ENCODE data around the gene TSC22D3. TPM values are rescaled to one million over a fixed set of nuclear protein-coding genes. Genes with fewer than 3 reads are reported as not detected.
A peak's percentile ranks its signal among the peaks of the same experiment; 100 is the strongest.

The TSC22D3 gene
- total and polyA plus RNA-seq, 7 experiments from 2014 or later, result 44.2 to 1,917 (median 383) TPM

DNA sequence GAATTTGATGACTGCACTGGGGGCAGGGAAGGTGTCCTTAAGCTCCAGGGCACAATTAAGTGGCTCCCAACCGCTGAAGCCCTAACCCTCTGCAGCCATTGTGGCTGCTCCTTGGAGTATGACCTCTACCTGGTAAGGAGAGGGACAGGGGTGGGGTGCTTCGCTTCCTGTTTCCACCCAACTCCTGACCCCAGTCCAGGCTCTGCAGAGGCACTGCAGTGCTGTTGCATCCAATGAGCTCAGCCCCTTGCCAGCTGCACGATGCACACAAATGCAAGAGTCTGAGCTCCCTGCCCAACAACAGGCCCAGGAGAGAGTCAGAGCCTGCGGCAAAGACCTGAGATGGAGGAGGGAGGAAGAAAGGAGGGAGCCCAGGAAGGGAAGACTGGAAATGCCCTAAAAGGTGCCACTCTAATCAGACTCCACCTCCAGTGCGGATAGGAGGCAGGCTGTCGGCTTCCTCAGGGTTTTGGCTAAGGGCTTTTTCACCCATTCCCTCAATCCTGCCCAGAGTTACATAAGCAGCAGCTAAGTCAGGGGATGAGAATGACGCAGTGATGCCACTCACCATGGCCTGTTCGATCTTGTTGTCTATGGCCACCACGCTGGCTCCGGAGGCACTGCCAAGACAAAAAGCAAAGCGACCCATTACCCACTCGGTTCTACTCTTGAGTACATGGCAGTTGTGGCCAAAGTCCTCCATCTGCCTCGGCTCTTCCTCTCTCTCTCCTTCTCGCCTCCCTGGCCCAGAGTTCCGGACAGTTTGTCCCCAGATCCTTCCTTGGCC, 60.1 kb downstream of the TSC22D3 start:
- intact Hi-C loops (cut with micrococcal nuclease), result loop anchor here in 1 of 2 donors (2.0 to 5.0 kb wide), 2 partner anchors 178 to 357 kb away; no protein-coding TSS in a partner anchor
- H3K36me3 Mint-ChIP-seq, result peaks cover 0 to 32% (median 26%) of the 10 kb centered on the region in 5 donors
- peaks cover 23 to 28% (median 28%) of the 10 kb centered on the region in 3 experiments for H3K36me3 ChIP-seq (ENCODE audit: control insufficient read depth in 2 of 3, insufficient read depth in 3 of 3, low read length in 3 of 3)
- peaks cover 48 to 53% of the 10 kb centered on the region in 2 donors for H3K4me1 ChIP-seq (ENCODE audit: control insufficient read depth in 2 of 2, insufficient read depth in 2 of 2, low read length in 2 of 2)
- ChIA-PET CTCF (interaction anchor here (1.0 to 13.8 kb wide), 4 partner anchors 26 to 716 kb away, joined by 3 to 264 read pairs (median 42); partner anchors contain the start of genes NCBP2L and TSC22D3), POLR2A (interaction anchor here (0.8 to 22.8 kb wide), 10 partner anchors 9 to 87 kb away, joined by 3 to 1138 read pairs (median 11); partner anchors contain the start of genes NCBP2L, PRPS1 and TSC22D3)
- ATAC-seq (no peak), DNase-seq (peak in 7 of 9 donors; percentile 7 to 42 (median 31))
- H3K27ac Mint-ChIP-seq, result peak overlapping the region; percentile 94 to 100 (median 99)
- peak overlapping the region; percentile 100 for H3K27ac ChIP-seq (ENCODE audit: low read depth, low read length)
- peaks cover 17 to 83% (median 61%) of the 10 kb centered on the region in 7 donors for H3K4me1 Mint-ChIP-seq
- H3K27me3 ChIP-seq (ENCODE audit: control insufficient read depth in 2 of 2, insufficient read depth in 2 of 2, low read length in 2 of 2), result no peaks in the 10 kb centered on the region
- peaks cover 0 to 20% (median 0%) of the 10 kb centered on the region in 11 donors for H3K9me3 Mint-ChIP-seq
- peak overlapping the region; percentile 87 to 97 (median 92) for H3K4me3 Mint-ChIP-seq
- H3K27me3 Mint-ChIP-seq, result no peaks in the 10 kb centered on the region
- H3K4me3 ChIP-seq (ENCODE audit: low read length), result peak overlapping the region; percentile 97
- no peaks in the 10 kb centered on the region for H3K9me3 ChIP-seq (ENCODE audit: control insufficient read depth in 2 of 3, low read length in 3 of 3)

DNA sequence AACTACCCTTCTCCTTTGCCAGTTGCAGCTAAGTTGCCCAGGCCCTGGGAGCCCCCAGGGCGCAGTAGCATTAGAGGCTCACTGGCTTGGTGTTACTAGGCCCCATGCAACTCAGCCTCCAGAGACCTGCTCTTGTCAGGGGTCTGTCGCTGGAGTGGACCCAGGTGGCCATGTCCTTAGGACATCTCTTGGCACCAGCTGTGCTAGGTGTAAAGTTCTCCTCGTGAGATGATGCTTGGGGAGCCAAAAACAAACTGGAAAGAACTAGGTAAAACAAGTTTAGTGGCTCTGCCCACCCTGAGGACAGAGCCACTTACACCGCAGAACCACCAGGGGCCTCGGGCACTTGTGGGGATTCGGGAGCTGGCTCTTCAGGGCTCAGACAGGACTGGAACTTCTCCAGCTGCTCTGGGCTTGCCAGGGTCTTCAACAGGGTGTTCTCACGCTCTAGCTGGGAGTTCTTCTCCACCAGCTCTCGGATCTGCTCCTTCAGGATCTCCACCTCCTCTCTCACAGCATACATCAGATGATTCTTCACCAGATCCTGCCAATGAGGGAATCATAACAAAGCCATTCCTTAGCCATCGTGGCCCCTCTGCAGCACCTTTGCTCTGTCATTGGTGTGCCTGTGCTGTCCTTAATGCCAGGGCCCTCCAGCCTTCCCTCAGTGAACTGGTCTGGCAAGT, 61.2 kb downstream of the TSC22D3 start:
- DNase-seq (peak in 5 of 9 donors; percentile 19 to 62 (median 32)), ATAC-seq (no peak)
- H3K4me1 ChIP-seq (ENCODE audit: control insufficient read depth in 2 of 2, insufficient read depth in 2 of 2, low read length in 2 of 2), result peaks cover 53 to 54% of the 10 kb centered on the region in 2 donors
- Mint-ChIP-seq H3K4me1 (peaks cover 19 to 87% (median 62%) of the 10 kb centered on the region in 7 donors), H3K27me3 (no peaks in the 10 kb centered on the region), H3K36me3 (peaks cover 0 to 32% (median 26%) of the 10 kb centered on the region in 5 donors), H3K4me3 (peak overlapping the region; percentile 87 to 97 (median 92)), H3K9me3 (peaks cover 0 to 20% (median 0%) of the 10 kb centered on the region in 11 donors), H3K27ac (peak overlapping the region; percentile 67 to 100 (median 99))
- H3K36me3 ChIP-seq (ENCODE audit: control insufficient read depth in 2 of 3, insufficient read depth in 3 of 3, low read length in 3 of 3), result peaks cover 23 to 28% (median 28%) of the 10 kb centered on the region in 3 experiments
- intact Hi-C loops (cut with micrococcal nuclease), result no loop called here
- CTCF ChIA-PET, result interaction anchor here (7.5 to 13.8 kb wide), 2 partner anchors 39 to 62 kb away, joined by 62 to 264 read pairs; partner anchors contain the start of genes NCBP2L and TSC22D3
- H3K9me3 ChIP-seq (ENCODE audit: control insufficient read depth in 2 of 3, low read length in 3 of 3), result no peaks in the 10 kb centered on the region
- H3K27ac ChIP-seq (ENCODE audit: low read depth, low read length), result peak overlapping the region; percentile 100
- no peaks in the 10 kb centered on the region for H3K27me3 ChIP-seq (ENCODE audit: control insufficient read depth in 2 of 2, insufficient read depth in 2 of 2, low read length in 2 of 2)
- POLR2A ChIA-PET, result interaction anchor here (0.7 to 22.8 kb wide), 8 partner anchors 10 to 86 kb away, joined by 3 to 1138 read pairs (median 14); partner anchors contain the start of genes NCBP2L, PRPS1 and TSC22D3
- H3K4me3 ChIP-seq (ENCODE audit: low read length), result peak overlapping the region; percentile 97

DNA sequence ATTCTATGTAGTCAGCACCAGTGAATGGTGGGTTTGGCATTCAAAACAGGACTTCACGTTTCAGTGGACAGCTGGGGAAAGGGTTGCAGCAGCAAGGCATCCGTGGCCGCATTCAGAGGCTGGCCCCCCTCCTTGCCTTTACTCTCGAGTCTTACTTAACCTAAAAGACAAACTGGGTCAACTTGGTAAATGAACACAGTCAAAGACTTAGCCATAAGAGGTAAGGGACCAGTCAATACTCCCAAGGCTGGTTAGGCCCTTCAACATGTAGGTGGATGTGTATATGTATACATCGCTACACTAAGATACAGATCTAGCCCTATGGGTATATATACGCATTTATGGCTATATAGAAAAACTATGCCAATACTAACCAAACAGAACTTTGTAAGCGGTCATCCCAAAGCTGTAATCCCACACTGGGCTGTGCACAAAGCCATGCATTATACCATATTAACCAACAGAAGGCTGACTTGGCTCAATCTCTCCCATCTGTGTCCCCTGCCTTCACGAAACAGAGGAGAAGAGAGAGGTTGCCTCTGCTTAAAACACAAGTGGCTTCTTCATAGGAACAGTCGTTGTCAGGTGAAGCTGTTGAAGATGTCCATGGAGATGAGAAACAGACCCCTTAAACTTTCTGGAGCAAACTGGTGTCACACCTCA, 61.9 kb downstream of the TSC22D3 start:
- H3K9me3 Mint-ChIP-seq, result peaks cover 0 to 24% (median 0%) of the 10 kb centered on the region in 11 donors
- peaks cover 23 to 28% (median 28%) of the 10 kb centered on the region in 3 experiments for H3K36me3 ChIP-seq (ENCODE audit: control insufficient read depth in 2 of 3, insufficient read depth in 3 of 3, low read length in 3 of 3)
- H3K27ac Mint-ChIP-seq, result peak overlapping the region; percentile 67 to 100 (median 99)
- ATAC-seq, result peak; percentile 13
- H3K27me3 Mint-ChIP-seq, result peaks cover 0 to 2% (median 0%) of the 10 kb centered on the region in 5 donors
- peaks cover 53 to 54% of the 10 kb centered on the region in 2 donors for H3K4me1 ChIP-seq (ENCODE audit: control insufficient read depth in 2 of 2, insufficient read depth in 2 of 2, low read length in 2 of 2)
- H3K4me1 Mint-ChIP-seq, result peaks cover 22 to 82% (median 67%) of the 10 kb centered on the region in 7 donors
- no peaks in the 10 kb centered on the region for H3K27me3 ChIP-seq (ENCODE audit: control insufficient read depth in 2 of 2, insufficient read depth in 2 of 2, low read length in 2 of 2)
- H3K4me3 ChIP-seq (ENCODE audit: low read length), result peak overlapping the region; percentile 97
- H3K9me3 ChIP-seq (ENCODE audit: control insufficient read depth in 2 of 3, low read length in 3 of 3), result no peaks in the 10 kb centered on the region
- peaks cover 0 to 32% (median 26%) of the 10 kb centered on the region in 5 donors for H3K36me3 Mint-ChIP-seq
- CTCF ChIA-PET, result interaction anchor here (7.5 to 13.8 kb wide), 2 partner anchors 38 to 63 kb away, joined by 62 to 264 read pairs; partner anchors contain the start of genes NCBP2L and TSC22D3
- H3K4me3 Mint-ChIP-seq, result peak overlapping the region; percentile 12 to 97 (median 92)
- intact Hi-C loops (cut with micrococcal nuclease), result no loop called here
- POLR2A ChIA-PET, result interaction anchor here (0.5 to 22.8 kb wide), 7 partner anchors 9 to 85 kb away, joined by 3 to 1138 read pairs (median 13); partner anchors contain the start of genes NCBP2L, PRPS1 and TSC22D3
- H3K27ac ChIP-seq (ENCODE audit: low read depth, low read length), result peak overlapping the region; percentile 100
- peak in 8 of 9 donors; percentile 15 to 62 (median 48) for DNase-seq

DNA sequence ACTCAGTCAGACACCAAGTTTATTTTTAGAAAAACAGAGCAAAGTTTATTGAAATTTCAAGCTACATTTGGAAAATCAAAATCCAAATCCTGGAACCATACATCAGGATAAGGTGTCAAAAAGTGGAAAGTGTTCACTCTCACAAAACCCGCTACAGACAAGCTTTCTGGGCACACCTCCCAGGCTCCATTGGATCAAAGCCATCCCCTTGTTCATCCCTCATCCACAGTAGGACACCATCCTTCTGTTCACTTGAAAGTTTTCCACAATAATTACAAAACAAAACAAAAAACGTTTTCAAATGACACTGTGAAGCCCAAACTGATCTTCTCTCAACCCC, 62.4 kb downstream of the TSC22D3 start:
- ChIA-PET POLR2A (interaction anchor here (1.2 to 22.8 kb wide), 4 partner anchors 9 to 37 kb away, joined by 3 to 1138 read pairs (median 74); no protein-coding TSS in a partner anchor), CTCF (interaction anchor here (1.4 to 13.8 kb wide), 2 partner anchors 37 to 62 kb away, joined by 6 to 264 read pairs; partner anchors contain the start of gene TSC22D3)
- H3K4me1 Mint-ChIP-seq, result peaks cover 22 to 77% (median 67%) of the 10 kb centered on the region in 7 donors
- Histone ChIP-seq H3K36me3 (ENCODE audit: control insufficient read depth in 2 of 3, insufficient read depth in 3 of 3, low read length in 3 of 3) (peaks cover 23 to 28% (median 28%) of the 10 kb centered on the region in 3 experiments), H3K27me3 (ENCODE audit: control insufficient read depth in 2 of 2, insufficient read depth in 2 of 2, low read length in 2 of 2) (no peaks in the 10 kb centered on the region), H3K27ac (ENCODE audit: low read depth, low read length) (peak overlapping the region; percentile 100), H3K9me3 (ENCODE audit: control insufficient read depth in 2 of 3, low read length in 3 of 3) (no peaks in the 10 kb centered on the region), H3K4me1 (ENCODE audit: control insufficient read depth in 2 of 2, insufficient read depth in 2 of 2, low read length in 2 of 2) (peaks cover 52 to 53% of the 10 kb centered on the region in 2 donors), H3K4me3 (ENCODE audit: low read length) (peak overlapping the region; percentile 97)
- peak overlapping the region; percentile 97 to 100 (median 99) for H3K27ac Mint-ChIP-seq
- DNase-seq, result peak in 2 of 9 donors; percentile 17 to 43
- intact Hi-C loops (cut with micrococcal nuclease), result no loop called here
- H3K36me3 Mint-ChIP-seq, result peaks cover 0 to 32% (median 26%) of the 10 kb centered on the region in 5 donors
- H3K27me3 Mint-ChIP-seq, result peaks cover 0 to 3% (median 0%) of the 10 kb centered on the region in 5 donors
- H3K9me3 Mint-ChIP-seq, result peaks cover 0 to 25% (median 0%) of the 10 kb centered on the region in 11 donors
- ATAC-seq, result peak; percentile 5
- peak overlapping the region; percentile 42 to 97 (median 92) for H3K4me3 Mint-ChIP-seq

DNA sequence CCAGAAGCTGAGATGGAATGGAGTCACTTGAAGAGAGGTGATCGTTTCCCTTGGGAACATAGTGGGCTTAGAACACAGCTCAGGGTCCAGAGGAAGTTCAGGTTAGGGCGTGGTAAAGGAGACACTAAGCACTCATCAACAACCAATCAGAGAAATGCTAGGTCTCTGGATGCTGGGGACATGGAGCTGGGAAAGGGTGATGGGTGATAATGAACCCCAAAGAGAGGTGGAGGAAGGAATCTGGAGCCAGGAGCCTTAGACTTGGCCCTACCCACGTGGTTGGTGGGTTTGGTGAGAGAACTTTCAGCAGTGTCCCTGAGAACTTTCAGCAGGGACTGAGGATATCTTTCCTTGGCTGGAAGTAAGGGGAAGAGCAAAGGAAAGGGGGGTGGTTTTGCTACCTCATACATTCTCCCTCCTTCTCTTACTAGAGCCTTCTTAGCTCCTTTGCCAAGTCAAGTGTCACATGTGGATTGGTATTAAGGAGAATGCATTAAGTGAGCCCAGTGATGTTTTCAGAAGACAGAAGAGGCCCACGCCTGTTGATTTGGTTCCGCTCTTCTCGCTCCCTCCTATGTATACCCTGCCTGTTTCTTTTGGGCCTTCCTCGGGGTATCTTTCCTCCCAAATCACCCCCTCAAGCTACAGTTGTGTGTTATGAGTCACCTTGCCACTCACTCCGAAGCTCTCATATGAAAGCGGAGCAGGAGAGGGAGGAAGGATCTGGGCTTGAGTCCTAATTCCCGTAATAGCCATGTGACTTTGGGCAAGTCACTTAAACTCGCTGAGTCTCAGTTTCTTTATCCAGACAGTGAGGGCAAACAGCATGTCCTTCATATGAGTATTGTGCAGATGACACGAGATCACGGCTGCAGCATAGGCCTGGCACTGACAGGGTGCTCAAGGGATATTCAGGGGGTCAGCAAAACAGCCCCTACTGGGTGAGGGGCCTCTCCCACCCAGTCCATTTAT, 63.1 kb downstream of the TSC22D3 start:
- ChIA-PET POLR2A (interaction anchor here (0.8 to 22.8 kb wide), 7 partner anchors 11 to 36 kb away, joined by 3 to 1138 read pairs (median 9); no protein-coding TSS in a partner anchor), CTCF (interaction anchor here (1.1 to 13.8 kb wide), 3 partner anchors 27 to 63 kb away, joined by 4 to 264 read pairs (median 6); partner anchors contain the start of gene TSC22D3)
- Mint-ChIP-seq H3K27ac (peak overlapping the region; percentile 97 to 100 (median 99)), H3K36me3 (peaks cover 0 to 32% (median 26%) of the 10 kb centered on the region in 5 donors), H3K4me1 (peaks cover 18 to 76% (median 61%) of the 10 kb centered on the region in 7 donors), H3K27me3 (peaks cover 0 to 3% (median 0%) of the 10 kb centered on the region in 5 donors), H3K9me3 (peaks cover 0 to 25% (median 0%) of the 10 kb centered on the region in 11 donors), H3K4me3 (peak overlapping the region; percentile 42 to 96 (median 86))
- Histone ChIP-seq H3K4me1 (ENCODE audit: control insufficient read depth in 2 of 2, insufficient read depth in 2 of 2, low read length in 2 of 2) (peaks cover 45 to 48% of the 10 kb centered on the region in 2 donors), H3K27me3 (ENCODE audit: control insufficient read depth in 2 of 2, insufficient read depth in 2 of 2, low read length in 2 of 2) (no peaks in the 10 kb centered on the region), H3K36me3 (ENCODE audit: control insufficient read depth in 2 of 3, insufficient read depth in 3 of 3, low read length in 3 of 3) (peaks cover 23 to 28% (median 28%) of the 10 kb centered on the region in 3 experiments), H3K4me3 (ENCODE audit: low read length) (no peak overlapping the region), H3K9me3 (ENCODE audit: control insufficient read depth in 2 of 3, low read length in 3 of 3) (no peaks in the 10 kb centered on the region), H3K27ac (ENCODE audit: low read depth, low read length) (peak overlapping the region; percentile 100)
- ATAC-seq, result peak; percentile 37
- peak in 8 of 9 donors; percentile 37 to 73 (median 62) for DNase-seq
- intact Hi-C loops (cut with micrococcal nuclease), result no loop called here
